HG03342 (cell line): ENCODE measurements around the gene USP30.

Experiments
- ATAC-seq: cut with Tn5 transposase; IDR thresholded peaks from one replicate; pipeline ENCODE4 v1.9.1; 2021; ENCODE audit warnings: mild to moderate bottlenecking, moderate library complexity; ENCODE audit not compliant: unreplicated experiment

Gene USP30

GRCh38 chr12:109124878-109125648, 72.7 kb downstream of the USP30 start:
- ATAC-seq = no peak

- ATAC-seq = no peak
Observed at GRCh38 chr12:109125791-109126190, 73.4 kb downstream of the USP30 start.

- no peak for ATAC-seq
Observed at GRCh38 chr12:109126784-109127183, 74.4 kb downstream of the USP30 start.

- no peak for ATAC-seq
Observed at GRCh38 chr12:109127533-109128242, 75.3 kb downstream of the USP30 start.

- ATAC-seq = no peak
Observed at GRCh38 chr12:109130297-109131153, 78.1 kb downstream of the USP30 start.

GRCh38 chr12:109131154-109132050, 79.0 kb downstream of the USP30 start:
- ATAC-seq = no peak

GRCh38 chr12:109134186-109134917, 82.0 kb downstream of the USP30 start:
- no peak for ATAC-seq

- ATAC-seq = no peak
Observed at GRCh38 chr12:109137055-109137454, 84.7 kb downstream of the USP30 start.
